Activated T-cell treated with anti-CD3 and anti-CD28 coated beads for 4 hours (primary cell): ENCODE measurements around the gene CRLF1.

Experiments
- DNase-seq: peaks from one replicate; pipeline ENCODE4 v3.0.0-alpha.2; 2020

Gene CRLF1

GRCh38 chr19:18606281-18607225, at the start of gene CRLF1:
Gene CRLF1, minus strand, starts transcription at chr19:18606799. Its CDS starts 143 bp downstream, at chr19:18606656.
- no peak for DNase-seq

GRCh38 chr19:18655173-18655844, 48.7 kb upstream of the CRLF1 start:
- no peak for DNase-seq

GRCh38 chr19:18654469-18654868, 47.9 kb upstream of the CRLF1 start:
- DNase-seq = no peak

- DNase-seq = no peak
Measured at GRCh38 chr19:18653853-18654252, 47.3 kb upstream of the CRLF1 start.

- no peak for DNase-seq
Measured at GRCh38 chr19:18651733-18652132, 45.1 kb upstream of the CRLF1 start.

- DNase-seq = no peak
Measured at GRCh38 chr19:18651300-18651699, 44.7 kb upstream of the CRLF1 start.

GRCh38 chr19:18650468-18651041, 44.0 kb upstream of the CRLF1 start:
- no peak for DNase-seq

- no peak for DNase-seq
Measured at GRCh38 chr19:18650021-18650390, 43.4 kb upstream of the CRLF1 start.

GRCh38 chr19:18649371-18650020, 42.9 kb upstream of the CRLF1 start:
- no peak for DNase-seq

- no peak for DNase-seq
Measured at GRCh38 chr19:18648973-18649315, 42.3 kb upstream of the CRLF1 start.

- DNase-seq = no peak
Measured at GRCh38 chr19:18647807-18648206, 41.2 kb upstream of the CRLF1 start.

- no peak for DNase-seq
Measured at GRCh38 chr19:18647371-18647767, 40.8 kb upstream of the CRLF1 start.

GRCh38 chr19:18646535-18647370, 40.2 kb upstream of the CRLF1 start:
- no peak for DNase-seq

GRCh38 chr19:18645035-18645511, 38.5 kb upstream of the CRLF1 start:
- DNase-seq = no peak

- no peak for DNase-seq
Measured at GRCh38 chr19:18644196-18645034, 37.8 kb upstream of the CRLF1 start.

GRCh38 chr19:18639706-18640243, 33.2 kb upstream of the CRLF1 start:
- no peak for DNase-seq

- DNase-seq = no peak
Measured at GRCh38 chr19:18637673-18638630, 31.4 kb upstream of the CRLF1 start.

- no peak for DNase-seq
Measured at GRCh38 chr19:18636969-18637629, 30.5 kb upstream of the CRLF1 start, which contains the start of gene KLHL26. Gene KLHL26, plus strand, starts transcription at chr19:18637028. Its CDS starts 27 bp downstream, at chr19:18637055.
